HEK293T (cell line): Measurements from ENCODE around the gene CYGB.

ENCODE experiments used
- ARNT ChIP-seq: fragments of 450-650 bp; IDR thresholded peaks from 2 replicates; pipeline ENCODE4 v1.6.1; 2017; ENCODE audit warnings: mild to moderate bottlenecking
- BHLHE40 ChIP-seq: fragments of 450-650 bp; IDR thresholded peaks from 2 replicates; pipeline ENCODE4 v1.6.1; 2016; ENCODE audit warnings: mild to moderate bottlenecking, moderate library complexity, borderline replicate concordance
- CTBP1 ChIP-seq: fragments of 450-650 bp; IDR thresholded peaks from 2 replicates; pipeline ENCODE4 v1.6.1; 2016; ENCODE audit warnings: borderline replicate concordance
- FOXA1 ChIP-seq: fragments of 450-650 bp; IDR thresholded peaks from 2 replicates; pipeline ENCODE4 v1.6.1; 2016; ENCODE audit warnings: mild to moderate bottlenecking
- FOXK2 ChIP-seq: fragments of 450-650 bp; IDR thresholded peaks from 2 replicates; pipeline ENCODE4 v1.6.1; 2016; ENCODE audit warnings: mild to moderate bottlenecking
- FOXM1 ChIP-seq: fragments of 450-650 bp; IDR thresholded peaks from 2 replicates; pipeline ENCODE4 v1.6.1; 2017; ENCODE audit warnings: mild to moderate bottlenecking, borderline replicate concordance
- SP1 ChIP-seq: fragments of 450-650 bp; IDR thresholded peaks from 2 replicates; pipeline ENCODE4 v1.6.1; 2017
- TARDBP ChIP-seq: fragments of 450-650 bp; IDR thresholded peaks from 2 replicates; pipeline ENCODE4 v1.6.1; 2016
- TF ChIP-seq, protein P1 (sequence below): fragments of 450-650 bp; IDR thresholded peaks from 2 replicates; pipeline ENCODE4 v1.6.1; 2016

DNA sequence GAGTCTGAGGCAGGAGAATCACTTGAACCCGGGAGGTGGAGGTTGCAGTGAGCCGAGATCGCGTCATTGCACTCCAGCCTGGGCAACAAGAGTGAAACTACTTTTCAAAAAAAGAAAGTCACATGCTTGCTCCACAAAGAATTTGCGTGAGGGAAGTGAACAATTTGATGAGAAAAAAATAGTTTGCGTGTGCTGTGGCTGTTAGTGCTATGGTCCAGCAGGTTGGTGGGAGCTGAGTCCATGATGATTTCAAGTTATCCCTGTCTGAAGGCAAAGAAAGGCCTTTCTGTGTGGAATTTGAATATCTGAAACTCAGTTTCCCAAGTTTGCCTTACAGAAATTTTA, 23.3 kb upstream of the CYGB start:
- TF ChIP-seq SP1 (no peak), ARNT (no peak), FOXK2 (no peak), CTBP1 (no peak), BHLHE40 (no peak), TARDBP (no peak), FOXA1 (no peak), FOXM1 (no peak)
- TF ChIP-seq, protein P1, sequence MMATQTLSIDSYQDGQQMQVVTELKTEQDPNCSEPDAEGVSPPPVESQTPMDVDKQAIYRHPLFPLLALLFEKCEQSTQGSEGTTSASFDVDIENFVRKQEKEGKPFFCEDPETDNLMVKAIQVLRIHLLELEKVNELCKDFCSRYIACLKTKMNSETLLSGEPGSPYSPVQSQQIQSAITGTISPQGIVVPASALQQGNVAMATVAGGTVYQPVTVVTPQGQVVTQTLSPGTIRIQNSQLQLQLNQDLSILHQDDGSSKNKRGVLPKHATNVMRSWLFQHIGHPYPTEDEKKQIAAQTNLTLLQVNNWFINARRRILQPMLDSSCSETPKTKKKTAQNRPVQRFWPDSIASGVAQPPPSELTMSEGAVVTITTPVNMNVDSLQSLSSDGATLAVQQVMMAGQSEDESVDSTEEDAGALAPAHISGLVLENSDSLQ, result no peak
